Activated naive CD4-positive, alpha-beta T cell treated with anti-CD3 and anti-CD28 coated beads, Interleukin-2, amount 50 U/mL, for 24 hours (primary cell): Measurements from ENCODE around the gene ADCY5.

Experiments
- H3K27ac Mint-ChIP-seq: one replicate; pipeline ENCODE4 v1.8.0; 2021; ENCODE audit warnings: mild to moderate bottlenecking, mixed read lengths
- H3K27me3 Mint-ChIP-seq: one replicate; pipeline ENCODE4 v1.8.0; 2021; ENCODE audit warnings: mixed read lengths
- H3K36me3 Mint-ChIP-seq: one replicate; pipeline ENCODE4 v1.8.0; 2021; ENCODE audit warnings: mixed read lengths
- H3K4me1 Mint-ChIP-seq: one replicate; pipeline ENCODE4 v1.8.0; 2021; ENCODE audit warnings: mixed read lengths
- H3K4me3 Mint-ChIP-seq: one replicate; pipeline ENCODE4 v1.8.0; 2021; ENCODE audit warnings: mild to moderate bottlenecking, mixed read lengths
- H3K9me3 Mint-ChIP-seq: one replicate; pipeline ENCODE4 v1.8.0; 2021; ENCODE audit warnings: mixed read lengths

The ADCY5 gene

DNA sequence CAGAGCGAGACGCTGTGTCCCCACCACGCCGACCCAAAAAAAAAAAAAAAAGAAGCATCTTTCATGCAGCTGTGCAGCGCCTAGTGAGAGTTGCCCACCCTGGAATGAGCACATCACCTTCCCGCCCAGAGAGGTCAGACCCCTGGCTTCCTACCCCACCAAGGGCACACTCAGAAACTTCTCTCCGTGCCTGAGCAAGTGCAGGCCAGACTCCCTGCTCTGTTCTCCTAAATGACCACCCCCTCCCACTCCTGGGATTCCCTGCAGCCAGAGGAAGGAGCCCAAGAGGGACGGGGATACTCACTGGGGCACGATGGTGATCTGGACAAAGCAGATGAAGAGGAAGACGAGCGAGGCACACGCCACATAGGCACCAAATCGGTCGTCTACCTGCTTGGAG is 131.2 kb downstream of the ADCY5 start:
- peaks cover 1% of the 10 kb centered on the region for H3K27me3 Mint-ChIP-seq
- H3K36me3 Mint-ChIP-seq, result no peaks in the 10 kb centered on the region
- H3K4me1 Mint-ChIP-seq, result no peaks in the 10 kb centered on the region
- H3K9me3 Mint-ChIP-seq, result no peaks in the 10 kb centered on the region
- H3K27ac Mint-ChIP-seq, result no peak overlapping the region
- no peak overlapping the region for H3K4me3 Mint-ChIP-seq

DNA sequence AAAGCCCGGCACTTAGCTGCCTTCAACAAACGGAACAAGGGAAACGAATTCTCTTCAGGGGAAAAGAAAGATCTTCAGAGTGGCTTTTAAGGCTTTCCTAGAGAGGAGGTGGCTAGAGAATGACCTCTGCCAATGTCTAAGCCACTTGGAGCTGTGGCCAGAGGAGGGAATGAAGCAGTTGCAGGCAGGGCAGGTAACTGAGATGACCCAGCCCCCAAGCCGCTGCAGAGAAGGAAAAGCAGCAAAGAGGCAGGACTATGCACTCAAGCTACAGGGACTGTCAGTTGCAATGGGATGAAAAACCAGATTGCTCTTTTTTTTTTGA is 133.7 kb downstream of the ADCY5 start:
- no peak overlapping the region for H3K4me3 Mint-ChIP-seq
- no peaks in the 10 kb centered on the region for H3K4me1 Mint-ChIP-seq

DNA sequence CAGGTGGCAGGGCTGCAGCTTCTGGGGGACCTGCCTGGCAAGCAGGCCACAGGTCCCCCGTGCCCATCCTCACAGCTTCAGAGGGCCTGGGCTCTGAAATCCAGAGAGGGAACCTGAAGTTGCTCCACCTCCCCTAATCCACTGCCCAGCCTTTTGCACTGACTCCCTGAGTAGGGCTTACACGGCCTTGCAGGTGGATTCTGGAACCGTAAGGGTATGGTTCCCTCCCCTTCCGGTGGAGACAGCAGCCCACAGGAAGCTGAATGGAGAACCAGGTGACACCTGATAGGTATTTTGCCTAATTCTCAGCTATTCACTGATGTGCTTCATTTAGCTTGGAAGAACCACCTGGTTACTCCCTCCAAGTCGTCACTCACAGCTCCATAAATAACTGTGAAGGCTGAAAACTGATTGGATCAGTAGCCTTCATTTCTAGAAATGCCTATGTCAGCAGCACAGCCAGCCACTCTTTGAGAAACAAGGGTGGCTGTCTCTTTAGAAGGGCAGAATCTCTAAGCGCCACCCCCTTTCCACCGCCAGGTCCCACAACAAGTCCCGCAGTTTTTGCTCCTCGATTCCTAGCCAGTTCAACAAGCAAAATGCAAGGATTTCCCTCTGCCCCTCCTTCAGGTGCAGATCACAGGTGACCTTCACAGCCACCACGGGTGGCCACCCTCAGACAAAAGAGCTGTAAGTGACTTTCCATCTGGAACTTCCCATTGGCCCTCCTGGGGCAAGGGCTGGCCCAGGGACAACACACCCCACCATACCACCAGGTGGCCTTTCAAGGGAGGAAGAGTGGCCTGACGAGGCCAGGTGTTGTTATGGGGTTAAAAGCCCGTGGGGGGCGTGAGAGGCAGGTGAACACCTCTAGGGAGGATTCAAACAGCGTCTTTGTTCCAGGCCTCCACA is 134.3 kb downstream of the ADCY5 start:
- Mint-ChIP-seq H3K27me3 (peaks cover 1% of the 10 kb centered on the region), H3K9me3 (no peaks in the 10 kb centered on the region), H3K4me1 (no peaks in the 10 kb centered on the region), H3K4me3 (no peak overlapping the region), H3K27ac (no peak overlapping the region), H3K36me3 (no peaks in the 10 kb centered on the region)

More for the DNA sequence above, 133.7 kb downstream of the ADCY5 start:
- Mint-ChIP-seq H3K27me3 (peaks cover 1% of the 10 kb centered on the region), H3K36me3 (no peaks in the 10 kb centered on the region), H3K9me3 (no peaks in the 10 kb centered on the region), H3K27ac (no peak overlapping the region)

- Mint-ChIP-seq H3K27ac (no peak overlapping the region), H3K36me3 (no peaks in the 10 kb centered on the region), H3K27me3 (peaks cover 1% of the 10 kb centered on the region), H3K4me3 (no peak overlapping the region), H3K9me3 (no peaks in the 10 kb centered on the region), H3K4me1 (no peaks in the 10 kb centered on the region)
Measured at GRCh38 chr3:123313889-123314288, 135.0 kb downstream of the ADCY5 start.

GRCh38 chr3:123312331-123313265 is 136.3 kb downstream of the ADCY5 start:
- H3K27ac Mint-ChIP-seq, result no peak overlapping the region
- no peak overlapping the region for H3K4me3 Mint-ChIP-seq
- no peaks in the 10 kb centered on the region for H3K36me3 Mint-ChIP-seq
- no peaks in the 10 kb centered on the region for H3K9me3 Mint-ChIP-seq
- peaks cover 1% of the 10 kb centered on the region for H3K27me3 Mint-ChIP-seq
- no peaks in the 10 kb centered on the region for H3K4me1 Mint-ChIP-seq

- Mint-ChIP-seq H3K4me3 (no peak overlapping the region), H3K36me3 (no peaks in the 10 kb centered on the region), H3K27me3 (peaks cover 1% of the 10 kb centered on the region), H3K27ac (no peak overlapping the region), H3K9me3 (no peaks in the 10 kb centered on the region), H3K4me1 (no peaks in the 10 kb centered on the region)
Measured at GRCh38 chr3:123311201-123311600, 137.7 kb downstream of the ADCY5 start.

DNA sequence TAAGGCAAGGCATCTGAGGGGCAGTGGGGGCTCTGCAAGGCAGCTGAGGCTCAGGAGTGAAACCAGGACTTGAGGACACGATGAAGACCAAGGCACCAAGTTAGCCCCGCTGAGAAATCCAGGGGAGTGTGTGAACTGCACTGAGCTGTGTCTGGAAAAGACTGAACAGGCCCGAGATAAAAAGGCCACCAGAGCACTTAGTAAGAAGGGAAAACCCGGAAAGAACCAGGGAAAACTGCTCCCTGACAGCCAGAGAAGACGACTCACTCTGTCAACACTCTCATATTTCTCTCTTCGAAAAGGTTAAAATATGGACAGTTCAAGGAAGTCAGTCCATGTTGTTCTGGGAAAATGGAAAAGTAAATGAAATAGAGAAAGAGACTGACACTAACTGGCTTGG is 138.1 kb downstream of the ADCY5 start:
- Mint-ChIP-seq H3K9me3 (no peaks in the 10 kb centered on the region), H3K4me3 (no peak overlapping the region), H3K27me3 (no peaks in the 10 kb centered on the region), H3K4me1 (no peaks in the 10 kb centered on the region), H3K36me3 (no peaks in the 10 kb centered on the region), H3K27ac (no peak overlapping the region)

DNA sequence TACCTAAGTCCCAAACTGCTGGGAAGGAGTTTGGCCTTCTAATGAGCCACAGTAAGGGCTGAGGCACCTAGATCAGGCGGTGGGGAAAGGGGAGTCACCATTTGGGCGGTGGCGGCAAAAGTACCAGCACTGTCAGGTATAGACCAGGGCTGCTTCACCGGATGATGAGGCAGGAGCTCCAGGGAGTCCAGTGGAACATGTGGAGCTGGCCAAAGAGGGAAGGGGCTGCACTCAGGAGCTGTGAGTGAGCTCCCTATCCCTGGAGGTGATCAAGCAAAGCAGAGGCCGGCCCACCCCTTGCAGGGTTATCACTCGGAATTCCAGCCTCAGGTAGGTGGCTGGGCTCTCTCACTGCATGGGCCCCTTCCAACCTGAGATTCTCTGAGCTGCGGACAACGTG is 138.7 kb downstream of the ADCY5 start:
- H3K27ac Mint-ChIP-seq, result no peak overlapping the region
- H3K4me1 Mint-ChIP-seq, result no peaks in the 10 kb centered on the region
- H3K9me3 Mint-ChIP-seq, result no peaks in the 10 kb centered on the region
- no peaks in the 10 kb centered on the region for H3K27me3 Mint-ChIP-seq
- no peaks in the 10 kb centered on the region for H3K36me3 Mint-ChIP-seq
- H3K4me3 Mint-ChIP-seq, result no peak overlapping the region

DNA sequence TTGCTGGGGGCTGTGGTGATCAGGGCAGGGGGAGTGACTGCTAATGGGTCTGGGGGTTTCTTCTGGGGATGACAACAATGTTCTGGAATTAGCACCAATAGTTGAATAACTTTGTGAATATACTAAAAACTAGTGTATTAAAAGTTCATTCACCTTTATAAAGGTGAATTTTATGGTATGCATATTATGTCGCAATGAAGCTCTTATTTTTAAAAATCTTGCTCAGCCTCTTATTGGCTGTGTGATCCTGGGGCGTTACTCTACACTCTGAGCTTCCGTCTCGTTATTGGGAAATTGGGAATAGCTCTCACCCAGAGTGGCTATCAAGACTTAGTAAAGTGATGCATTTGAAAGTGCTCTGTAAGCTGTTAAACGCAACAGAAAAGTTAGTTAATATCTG is 141.8 kb downstream of the ADCY5 start:
- Mint-ChIP-seq H3K36me3 (no peaks in the 10 kb centered on the region), H3K9me3 (no peaks in the 10 kb centered on the region), H3K4me3 (no peak overlapping the region), H3K4me1 (no peaks in the 10 kb centered on the region), H3K27me3 (no peaks in the 10 kb centered on the region), H3K27ac (no peak overlapping the region)

DNA sequence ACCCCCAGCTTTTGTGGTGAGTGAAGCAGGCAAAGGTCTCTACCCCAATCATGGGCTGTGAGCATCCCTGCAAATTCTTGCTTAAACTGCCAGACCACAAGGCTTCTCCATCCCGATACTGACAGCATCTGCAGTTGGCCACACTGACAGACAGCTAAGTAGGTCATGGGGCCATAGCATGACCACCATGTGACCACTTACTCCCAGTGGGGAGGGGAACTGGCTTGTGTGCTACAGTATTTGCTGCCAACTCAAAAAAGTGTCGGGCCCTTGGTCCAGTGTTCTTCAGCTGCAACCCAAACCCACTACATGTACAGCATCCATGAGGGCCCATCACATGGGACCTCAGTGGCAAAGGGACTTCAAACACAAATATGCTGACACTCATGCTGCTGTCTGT is 143.7 kb downstream of the ADCY5 start:
- H3K9me3 Mint-ChIP-seq, result no peaks in the 10 kb centered on the region
- no peaks in the 10 kb centered on the region for H3K4me1 Mint-ChIP-seq
- H3K27me3 Mint-ChIP-seq, result no peaks in the 10 kb centered on the region
- H3K27ac Mint-ChIP-seq, result no peak overlapping the region
- H3K4me3 Mint-ChIP-seq, result no peak overlapping the region
- H3K36me3 Mint-ChIP-seq, result no peaks in the 10 kb centered on the region

DNA sequence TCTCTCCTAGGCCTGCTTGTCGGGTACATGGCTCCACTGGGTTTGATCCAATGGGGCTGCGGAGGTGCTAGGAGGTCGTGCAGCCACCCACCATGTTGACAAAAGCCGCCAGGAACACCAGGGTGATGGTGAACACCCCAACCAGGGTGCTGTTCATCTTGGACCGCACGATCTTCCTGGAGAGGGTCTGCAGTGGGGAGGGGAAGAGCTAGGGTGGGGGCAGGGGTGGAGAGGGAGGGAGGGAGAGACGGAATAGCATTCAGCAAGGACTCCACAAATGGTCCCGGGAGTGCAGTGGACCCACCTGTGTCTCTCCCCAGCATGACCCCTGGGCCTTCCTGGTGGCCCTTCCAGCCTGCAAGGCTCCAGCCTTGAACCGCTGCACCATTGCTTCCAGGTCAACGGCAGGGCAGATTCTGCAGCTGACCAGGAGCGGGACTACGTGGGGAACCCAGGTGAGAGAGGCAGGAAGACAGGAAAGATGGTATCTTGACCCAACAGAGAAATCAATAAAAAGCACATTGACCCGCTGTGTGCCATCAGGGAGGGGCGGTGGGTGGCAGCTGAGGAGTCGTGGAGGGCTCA is 144.8 kb downstream of the ADCY5 start:
- H3K4me3 Mint-ChIP-seq, result no peak overlapping the region
- H3K4me1 Mint-ChIP-seq, result no peaks in the 10 kb centered on the region
- H3K9me3 Mint-ChIP-seq, result no peaks in the 10 kb centered on the region
- H3K36me3 Mint-ChIP-seq, result no peaks in the 10 kb centered on the region
- no peak overlapping the region for H3K27ac Mint-ChIP-seq
- no peaks in the 10 kb centered on the region for H3K27me3 Mint-ChIP-seq

DNA sequence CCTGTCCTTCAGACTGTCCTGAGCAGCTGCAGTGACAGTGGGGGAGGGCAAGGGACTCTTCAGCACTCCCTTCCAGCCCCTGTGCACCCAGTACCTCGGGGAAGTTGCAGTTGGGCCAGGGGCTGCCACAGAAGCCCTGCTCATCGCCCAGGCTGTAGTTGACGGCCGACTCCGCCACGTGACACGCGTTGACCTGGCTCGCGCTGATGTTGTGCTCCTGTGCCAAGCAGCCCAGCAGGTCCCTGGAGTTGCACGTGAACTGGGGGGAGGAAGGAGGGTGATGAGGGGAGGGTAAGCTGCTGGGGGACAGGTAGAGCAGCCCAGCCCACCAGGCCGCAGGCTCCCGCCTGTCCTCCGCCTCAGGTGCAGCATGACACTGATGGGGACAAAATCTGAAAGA is 145.9 kb downstream of the ADCY5 start:
- H3K4me3 Mint-ChIP-seq, result no peak overlapping the region
- H3K36me3 Mint-ChIP-seq, result no peaks in the 10 kb centered on the region
- H3K27ac Mint-ChIP-seq, result no peak overlapping the region
- H3K4me1 Mint-ChIP-seq, result no peaks in the 10 kb centered on the region
- H3K9me3 Mint-ChIP-seq, result no peaks in the 10 kb centered on the region
- H3K27me3 Mint-ChIP-seq, result no peaks in the 10 kb centered on the region

- Mint-ChIP-seq H3K4me3 (no peak overlapping the region), H3K27ac (no peak overlapping the region), H3K27me3 (no peaks in the 10 kb centered on the region), H3K9me3 (no peaks in the 10 kb centered on the region), H3K4me1 (no peaks in the 10 kb centered on the region), H3K36me3 (no peaks in the 10 kb centered on the region)
Measured at GRCh38 chr3:123301331-123302184, 147.3 kb downstream of the ADCY5 start.

DNA sequence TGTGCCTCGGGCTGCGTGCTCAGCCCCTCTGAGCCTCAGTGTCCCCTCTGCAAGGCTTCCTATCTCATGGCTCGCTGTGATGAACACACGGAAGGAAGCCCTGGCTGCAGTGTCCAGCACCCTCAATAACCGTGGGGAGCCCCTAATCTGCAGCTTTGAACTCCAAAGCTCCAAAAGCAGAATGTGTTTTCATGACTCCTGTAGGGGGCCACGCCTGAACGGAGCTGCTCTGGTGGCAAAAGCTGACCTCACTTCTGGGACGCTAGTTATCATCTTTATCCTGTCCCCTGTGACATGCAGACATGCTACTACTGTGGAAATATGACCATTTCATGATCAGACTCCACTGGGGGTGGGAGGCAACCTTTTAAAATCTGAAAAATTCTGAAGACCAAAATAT is 148.3 kb downstream of the ADCY5 start:
- no peaks in the 10 kb centered on the region for H3K4me1 Mint-ChIP-seq

DNA sequence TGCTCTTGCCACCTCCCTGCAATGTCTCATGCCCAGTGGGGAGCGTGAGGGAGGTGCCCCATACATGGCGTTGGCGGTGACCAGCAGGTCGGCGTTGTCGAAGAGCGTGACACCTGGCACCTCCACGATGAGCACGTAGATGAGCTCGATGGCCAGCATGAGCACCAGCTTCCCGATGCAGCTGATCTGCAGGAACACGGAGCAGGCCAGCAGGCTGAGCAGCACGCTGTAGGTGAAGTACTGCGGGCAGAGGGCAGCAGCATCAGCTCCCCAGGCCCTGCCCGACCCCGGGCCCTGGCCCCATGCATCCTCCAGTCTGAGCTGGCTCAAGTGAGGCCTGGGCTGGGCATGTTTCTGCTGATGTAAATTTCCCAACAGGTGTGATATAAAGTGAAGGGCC is 148.8 kb downstream of the ADCY5 start:
- Mint-ChIP-seq H3K4me3 (no peak overlapping the region), H3K36me3 (no peaks in the 10 kb centered on the region), H3K27me3 (no peaks in the 10 kb centered on the region), H3K4me1 (no peaks in the 10 kb centered on the region), H3K9me3 (no peaks in the 10 kb centered on the region), H3K27ac (no peak overlapping the region)

More for the DNA sequence above, 148.3 kb downstream of the ADCY5 start:
- Mint-ChIP-seq H3K27me3 (no peaks in the 10 kb centered on the region), H3K9me3 (no peaks in the 10 kb centered on the region), H3K4me3 (no peak overlapping the region), H3K36me3 (no peaks in the 10 kb centered on the region), H3K27ac (no peak overlapping the region)
